NOMO-1 treated with dmso at 0.1 percent for 144 hours (cell line): Measurements from ENCODE around the gene ADAMTS13.

ENCODE experiments used
- DNase-seq: peaks from one replicate; lab custom pipeline; 2025; ENCODE audit not compliant: unreplicated experiment; lab: John Stamatoyannopoulos, UW

The ADAMTS13 gene

DNA sequence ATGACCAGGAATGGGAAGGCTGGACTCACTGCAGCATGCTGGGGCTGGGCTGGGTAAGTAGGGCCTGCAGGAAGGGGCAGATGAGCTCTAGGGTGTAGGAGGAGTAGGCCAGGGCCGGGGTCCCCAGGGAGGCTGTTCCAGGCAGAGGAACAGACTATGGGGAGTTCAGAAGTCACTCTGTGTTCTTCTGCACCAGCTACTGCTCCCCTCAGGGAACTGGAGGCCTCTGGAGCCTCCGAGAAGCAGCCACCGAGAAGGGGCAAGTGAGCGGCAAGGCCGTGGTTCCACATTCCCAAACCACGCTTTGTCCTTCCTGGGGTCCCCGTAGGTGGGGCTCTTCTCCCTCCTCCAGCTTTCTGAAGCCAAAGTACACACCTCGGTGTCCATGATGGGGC is 65.2 kb downstream of the ADAMTS13 start:
- no peak for DNase-seq

DNA sequence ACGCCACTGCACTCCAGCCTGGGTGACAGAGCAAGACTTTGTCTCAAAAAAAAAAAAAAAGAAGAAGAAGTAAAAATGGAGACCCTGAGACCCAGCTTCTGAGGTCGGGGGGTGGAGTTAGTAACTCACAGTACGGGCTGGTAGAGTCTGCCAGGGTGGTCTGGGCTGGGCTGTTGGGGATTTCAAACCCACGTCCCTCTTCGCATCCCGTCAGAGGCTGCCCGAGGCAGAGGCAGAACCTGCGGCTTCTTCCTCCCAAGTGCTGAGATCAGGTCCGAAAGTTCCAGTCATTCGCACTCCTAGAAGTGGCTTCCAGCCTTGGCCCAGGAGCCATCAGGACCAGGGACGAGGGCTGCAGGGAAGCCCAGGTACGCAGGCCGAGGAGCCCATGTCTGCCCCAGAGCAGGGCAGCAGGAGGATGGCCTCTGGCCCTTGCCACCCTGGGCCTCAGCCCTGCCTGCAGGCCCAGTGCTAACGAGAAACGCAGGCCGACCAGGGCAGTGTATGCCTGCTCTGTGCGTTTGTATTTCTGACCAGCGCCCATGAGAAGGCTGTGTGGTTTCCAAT is 66.6 kb downstream of the ADAMTS13 start:
- no peak for DNase-seq

DNA sequence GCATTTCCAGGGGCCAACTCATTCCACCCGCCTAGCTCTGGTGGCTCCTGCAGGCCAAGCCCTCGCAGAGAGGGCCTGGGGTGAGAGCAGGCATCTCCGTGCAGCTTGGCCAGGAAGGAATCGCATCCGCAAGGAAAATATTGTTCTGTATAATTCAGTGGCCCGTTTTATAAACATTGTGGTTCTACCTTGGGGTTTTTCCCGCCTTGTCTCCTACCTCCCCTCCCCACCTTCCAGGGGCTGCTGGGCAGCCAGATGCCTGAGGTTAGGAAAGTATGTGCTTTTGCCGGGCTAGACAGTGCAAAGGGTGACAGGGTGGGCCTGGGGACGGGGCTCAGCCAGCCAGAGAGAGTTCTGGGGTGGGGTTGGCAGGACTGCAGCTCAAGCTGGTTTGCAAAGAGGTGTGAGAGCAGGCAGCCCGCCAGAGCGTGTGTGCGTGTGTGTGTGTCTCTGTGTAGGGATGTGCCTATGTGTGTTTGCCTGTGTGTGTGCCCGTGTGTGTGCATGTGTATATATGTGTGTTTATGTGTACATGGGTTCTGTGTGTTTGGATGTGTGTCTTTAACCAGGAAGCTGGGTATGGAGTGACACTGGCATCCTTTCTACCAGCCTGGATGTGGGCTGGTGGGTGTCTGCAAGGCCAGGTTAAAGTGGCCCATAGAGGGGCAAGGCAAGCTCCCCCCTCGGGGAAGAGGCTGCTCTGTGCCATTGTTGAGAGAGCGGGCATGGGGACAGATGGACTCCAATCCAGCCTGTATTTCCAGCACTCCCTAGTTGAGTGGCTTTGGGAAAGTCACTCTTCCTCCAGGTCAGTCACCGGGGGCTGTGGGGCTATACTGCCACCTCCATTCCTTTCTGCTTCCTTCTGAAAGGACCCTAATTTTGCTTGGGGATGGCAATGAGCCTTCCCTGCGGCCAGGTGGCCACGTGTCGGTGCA is 67.4 kb downstream of the ADAMTS13 start:
- no peak for DNase-seq

DNA sequence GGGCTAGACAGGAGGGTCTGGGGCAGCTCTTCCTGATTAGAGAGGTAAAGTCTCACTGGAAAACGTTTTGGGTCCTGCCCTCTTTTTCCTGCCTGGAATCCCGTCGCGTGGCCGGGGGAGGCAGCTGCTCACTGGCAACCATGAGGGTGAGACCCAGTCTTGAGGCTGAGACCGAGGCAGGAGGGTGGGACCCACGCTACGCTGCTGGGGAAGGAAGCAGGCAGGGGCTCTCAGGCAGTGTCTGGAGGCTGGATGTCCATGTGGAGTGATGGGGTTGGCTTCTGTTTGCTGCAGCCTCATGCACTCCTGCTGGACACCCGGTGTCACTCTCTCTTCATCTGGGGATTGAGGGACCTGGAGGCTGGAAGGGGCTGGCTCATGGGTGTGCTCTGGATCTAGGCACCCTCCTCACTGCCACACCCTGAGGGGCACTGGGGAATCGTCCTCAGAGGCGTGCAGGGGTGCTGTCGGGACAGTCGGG is 68.1 kb downstream of the ADAMTS13 start:
- DNase-seq, result no peak

DNA sequence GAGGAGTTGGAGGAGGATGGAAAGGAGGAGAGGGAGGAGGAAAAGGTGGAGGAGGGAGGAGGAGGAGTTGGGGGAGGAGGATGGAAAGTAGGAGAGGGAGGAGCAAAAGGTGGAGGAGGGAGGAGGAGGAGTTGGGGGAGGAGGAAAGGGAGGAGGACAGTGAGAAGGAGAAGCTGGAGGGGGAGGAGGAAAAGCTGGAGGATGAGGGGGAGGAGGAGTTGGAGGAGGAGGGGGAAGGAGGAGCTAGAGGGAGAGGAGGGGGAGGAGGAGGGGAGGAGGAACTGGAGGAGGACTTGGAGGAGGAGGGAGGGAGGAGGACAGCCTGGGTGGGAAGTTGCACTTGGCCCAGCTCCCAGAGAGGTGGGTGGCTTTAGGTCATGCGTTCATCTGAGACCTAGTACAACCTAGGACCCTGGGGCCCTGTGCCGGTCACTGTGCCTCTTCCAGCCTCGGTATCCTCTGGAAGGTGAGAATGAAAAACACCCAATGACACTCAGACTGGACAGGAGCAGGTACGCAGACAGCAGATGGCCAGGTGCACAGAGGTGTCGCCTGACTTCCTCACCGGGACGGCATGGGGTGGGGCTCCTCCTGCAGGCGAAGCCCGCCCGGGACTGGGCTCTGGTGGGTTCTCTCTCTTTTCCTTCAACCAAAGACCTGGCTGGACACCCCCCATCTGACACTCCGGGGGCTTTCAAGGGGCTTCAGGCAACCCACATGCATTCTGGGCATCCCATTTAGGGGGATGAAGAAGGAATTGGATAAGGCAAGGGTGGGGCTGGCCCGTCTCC is 68.9 kb downstream of the ADAMTS13 start:
- DNase-seq, result no peak

DNA sequence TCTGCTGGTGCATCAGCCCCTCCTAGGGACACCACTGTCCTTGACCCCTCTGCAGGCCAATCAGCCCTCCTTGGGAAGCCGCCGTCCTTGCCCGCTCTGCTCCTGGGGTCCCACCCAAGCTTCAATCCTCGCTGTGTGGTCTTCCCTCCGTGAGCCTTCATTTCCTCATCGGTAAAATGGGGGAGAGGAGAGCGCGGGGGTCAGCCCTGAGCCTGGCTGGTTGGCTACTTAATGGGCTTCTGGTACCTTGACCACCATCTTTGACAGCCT is 69.4 kb downstream of the ADAMTS13 start:
- no peak for DNase-seq

DNA sequence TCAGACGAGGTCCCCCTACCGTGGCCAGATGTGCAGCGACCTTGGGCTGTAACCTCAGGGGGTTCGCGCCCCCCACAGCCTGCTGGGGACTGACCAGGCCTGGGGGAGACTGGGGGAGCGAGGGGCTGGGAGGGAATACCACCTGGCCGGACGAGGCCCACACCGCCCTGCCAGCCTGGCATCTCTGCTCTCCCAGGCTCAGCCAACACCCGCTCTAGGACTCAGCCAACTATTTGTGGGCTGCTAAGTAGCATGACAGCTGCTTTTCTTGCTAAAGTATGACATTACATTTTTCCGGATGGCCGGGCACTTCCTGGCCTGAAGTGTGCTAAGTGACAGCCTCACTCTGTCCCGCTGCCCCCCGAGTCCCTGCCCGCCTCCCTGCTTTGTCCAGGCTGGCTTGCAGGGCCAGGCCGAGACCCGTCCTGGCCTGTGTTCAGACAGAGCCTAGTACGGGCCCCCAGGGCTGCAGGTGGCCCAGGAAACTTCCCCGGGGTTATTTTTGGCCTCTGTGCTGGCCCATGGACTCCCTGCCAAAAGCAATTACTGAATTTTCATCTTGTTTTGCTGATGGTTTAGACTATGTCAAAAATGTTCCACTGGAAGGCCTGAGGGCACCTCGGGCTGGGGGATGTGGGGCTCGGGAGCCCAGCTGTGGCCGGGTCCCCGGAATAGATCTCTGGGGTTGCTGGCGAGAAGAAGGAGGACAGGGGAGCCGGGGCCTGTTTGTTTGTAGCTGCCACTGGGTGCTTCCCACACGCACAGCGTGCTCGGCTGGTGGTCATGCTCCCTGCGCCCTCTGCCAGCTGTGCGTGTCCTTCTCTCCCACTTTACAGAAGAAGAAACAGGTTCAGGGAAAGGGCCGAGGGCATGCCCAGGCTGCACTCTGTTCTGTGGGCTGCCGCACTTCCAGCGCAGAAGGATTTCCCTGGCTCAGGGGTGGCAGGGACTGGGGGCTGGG is 70.2 kb downstream of the ADAMTS13 start:
- DNase-seq, result no peak

DNA sequence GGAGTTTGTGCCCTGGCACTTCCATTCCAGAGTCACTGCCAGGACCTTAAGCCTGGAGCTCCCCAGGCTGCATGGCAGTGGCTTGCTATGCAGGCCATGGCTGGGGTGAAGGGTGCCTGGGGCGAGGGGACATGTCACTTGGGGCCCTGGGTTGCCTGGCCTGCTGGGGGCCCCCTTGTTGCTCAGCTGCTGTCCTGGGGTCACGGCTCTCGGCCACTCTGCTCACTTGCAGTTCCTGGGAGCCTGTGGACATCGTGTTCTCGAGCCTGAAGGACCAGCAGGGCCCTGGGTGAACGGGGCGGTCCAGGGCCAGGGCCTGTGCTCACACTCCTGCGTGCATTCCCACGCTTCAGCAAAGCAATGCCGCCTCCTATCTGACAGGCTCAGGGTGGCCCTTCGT is 71.3 kb downstream of the ADAMTS13 start:
- no peak for DNase-seq

DNA sequence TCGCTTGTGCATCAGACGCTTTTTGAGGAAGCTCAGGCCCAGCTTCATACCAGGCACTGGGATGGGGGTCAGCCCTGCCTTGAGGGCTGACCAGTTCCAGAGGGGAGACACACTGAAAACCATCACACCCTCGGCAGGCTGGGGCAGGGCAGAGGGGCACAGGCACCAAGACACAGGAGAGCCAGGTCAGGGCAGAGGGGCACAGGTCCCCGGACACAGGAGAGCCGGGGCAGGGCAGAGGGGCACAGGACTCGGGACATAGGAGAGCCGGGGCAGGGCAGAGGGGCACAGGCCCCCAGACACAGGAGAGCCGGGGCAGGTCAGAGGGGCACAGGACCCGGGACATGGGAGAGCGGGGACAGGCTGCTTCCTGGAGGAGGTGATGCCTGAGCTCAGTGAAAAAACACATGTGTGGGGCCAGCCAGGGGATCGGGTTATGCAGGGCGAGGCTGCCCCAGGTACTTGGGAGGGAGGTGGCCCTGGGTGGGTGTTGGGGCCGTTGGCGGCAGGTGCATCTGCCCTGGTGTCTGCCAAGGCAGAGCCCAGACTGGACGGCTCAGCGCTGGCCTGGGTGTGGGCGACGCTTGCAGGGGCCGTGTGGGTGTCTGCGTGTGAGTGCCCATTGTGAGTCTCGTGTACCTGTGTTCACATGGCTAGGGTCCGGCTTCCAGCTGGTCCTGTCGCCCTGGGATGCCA is 71.8 kb downstream of the ADAMTS13 start:
- no peak for DNase-seq

DNA sequence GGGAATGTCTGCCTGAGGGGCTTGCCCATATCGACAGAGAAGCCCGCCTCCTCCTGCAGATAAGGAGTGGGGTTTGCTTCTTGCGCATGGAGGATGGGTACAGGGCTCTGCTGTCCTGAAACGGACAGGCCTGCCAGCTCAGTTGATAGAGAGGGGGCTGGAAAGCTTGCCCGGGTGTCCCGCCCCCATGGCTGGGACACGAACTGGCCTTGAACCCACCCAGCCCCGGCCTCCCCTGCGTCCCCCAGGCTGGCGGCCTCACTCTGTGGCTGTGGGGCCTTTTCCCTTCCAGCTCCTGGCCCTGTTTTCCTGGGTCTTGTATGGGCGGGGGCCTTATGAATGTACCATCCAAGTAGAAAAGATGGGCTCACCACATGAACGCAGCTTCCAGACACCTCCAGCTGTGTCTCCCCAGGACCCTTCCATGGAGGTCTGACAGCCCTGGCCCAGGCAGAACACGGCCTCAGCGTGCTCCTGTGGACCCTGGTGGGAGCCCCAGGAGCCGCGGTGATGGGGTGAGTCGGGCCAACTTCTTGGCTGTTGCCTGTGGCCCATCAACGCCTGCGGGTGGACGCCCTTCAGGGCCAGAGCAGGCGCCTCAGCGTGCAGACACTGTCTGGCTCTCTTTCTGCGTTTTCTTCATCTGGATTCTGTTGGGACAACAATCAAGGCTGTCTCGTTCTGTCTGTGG is 72.6 kb downstream of the ADAMTS13 start:
- DNase-seq, result no peak

DNA sequence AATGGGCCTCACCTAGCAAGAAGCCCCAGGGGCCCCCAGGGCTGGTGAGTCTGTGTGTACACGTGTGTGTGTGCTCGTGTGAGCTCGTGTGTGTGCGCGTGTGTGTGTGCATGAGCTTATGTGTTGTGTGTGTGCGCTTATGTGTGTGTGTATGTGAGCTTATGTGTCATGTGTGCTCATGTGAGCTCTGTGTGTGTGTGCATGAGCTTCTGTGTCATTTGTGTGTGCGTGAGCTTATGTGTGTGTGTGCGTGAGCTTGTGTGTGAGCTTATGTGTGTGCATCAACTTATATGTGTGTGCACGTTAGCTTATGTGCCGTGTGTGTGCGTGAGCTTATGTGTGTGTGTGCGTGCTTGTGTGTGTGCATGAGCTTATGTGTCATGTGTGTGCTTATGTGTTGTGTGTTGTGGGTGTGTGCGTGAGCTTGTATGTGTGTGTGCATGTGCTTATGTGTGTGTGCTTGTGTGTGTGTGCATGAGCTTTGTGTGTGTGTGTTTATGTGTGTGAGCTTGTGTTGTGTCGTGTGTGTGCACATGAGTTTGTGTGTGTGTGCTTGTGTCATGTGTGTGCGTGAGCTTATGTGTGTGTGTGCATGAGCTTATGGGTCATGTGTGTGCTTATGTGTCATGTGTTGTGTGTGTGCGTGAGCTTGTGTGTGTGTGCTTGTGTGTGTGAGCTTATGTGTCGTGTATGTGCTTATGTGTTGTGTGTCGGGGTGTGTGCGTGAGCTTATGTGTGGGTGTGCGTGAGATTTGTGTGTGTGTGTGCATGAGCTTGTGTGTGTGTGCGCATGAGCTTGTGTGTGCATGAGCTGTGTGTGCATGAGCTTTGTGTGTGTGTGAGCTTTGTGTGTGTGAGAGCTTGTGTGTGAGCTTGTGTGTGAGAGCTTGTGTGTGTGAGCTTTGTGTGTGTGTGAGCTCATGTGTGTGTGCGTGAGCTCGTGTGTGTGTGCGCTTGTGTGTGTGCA is 73.4 kb downstream of the ADAMTS13 start:
- no peak for DNase-seq

DNA sequence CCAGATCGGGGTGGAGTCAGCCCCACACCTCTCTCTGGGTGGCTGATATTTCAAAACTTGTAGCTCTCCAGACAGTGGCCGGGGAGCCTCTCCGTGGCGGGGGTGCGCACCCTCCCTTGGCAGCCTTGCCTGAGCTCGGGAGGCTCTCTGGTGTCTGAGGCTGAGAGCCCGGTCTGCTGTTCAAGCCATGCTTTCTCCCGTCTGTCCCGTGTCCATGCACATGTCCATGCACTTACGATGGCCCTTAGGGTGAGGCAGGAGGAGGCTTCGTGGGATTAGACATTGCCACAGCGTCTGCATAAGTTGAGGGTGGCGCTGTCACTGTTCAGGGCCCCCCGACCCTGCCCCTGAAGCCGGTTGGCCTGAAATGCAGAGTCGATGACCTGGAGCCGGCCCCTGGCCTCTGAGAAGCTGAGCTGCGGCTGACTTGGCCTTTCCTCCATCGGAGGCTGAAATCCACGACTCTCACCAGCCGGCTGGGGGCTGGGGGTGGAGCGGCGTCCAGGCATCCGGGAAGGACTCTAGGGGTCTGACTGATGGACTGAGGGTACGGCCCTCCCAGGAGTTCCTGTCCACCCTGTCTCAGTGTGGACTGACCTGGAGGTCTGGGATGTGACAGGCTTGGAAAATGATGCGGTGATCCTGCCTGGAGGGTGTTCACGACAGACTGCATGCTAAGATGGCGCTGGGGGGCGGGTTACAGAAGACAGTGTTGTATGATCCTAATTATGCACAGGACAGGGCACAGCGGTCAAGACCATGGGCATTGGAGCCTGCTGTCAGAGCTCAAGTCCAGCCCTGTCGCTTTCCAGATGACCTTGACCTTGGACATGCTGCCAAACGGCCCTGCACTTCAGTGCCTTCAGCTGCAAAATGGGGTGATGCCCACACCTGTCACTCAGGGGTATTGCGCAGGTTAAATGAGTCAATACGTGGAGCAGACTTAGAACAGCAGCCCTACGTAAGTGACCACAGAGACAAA is 75.0 kb downstream of the ADAMTS13 start:
- DNase-seq, result no peak

DNA sequence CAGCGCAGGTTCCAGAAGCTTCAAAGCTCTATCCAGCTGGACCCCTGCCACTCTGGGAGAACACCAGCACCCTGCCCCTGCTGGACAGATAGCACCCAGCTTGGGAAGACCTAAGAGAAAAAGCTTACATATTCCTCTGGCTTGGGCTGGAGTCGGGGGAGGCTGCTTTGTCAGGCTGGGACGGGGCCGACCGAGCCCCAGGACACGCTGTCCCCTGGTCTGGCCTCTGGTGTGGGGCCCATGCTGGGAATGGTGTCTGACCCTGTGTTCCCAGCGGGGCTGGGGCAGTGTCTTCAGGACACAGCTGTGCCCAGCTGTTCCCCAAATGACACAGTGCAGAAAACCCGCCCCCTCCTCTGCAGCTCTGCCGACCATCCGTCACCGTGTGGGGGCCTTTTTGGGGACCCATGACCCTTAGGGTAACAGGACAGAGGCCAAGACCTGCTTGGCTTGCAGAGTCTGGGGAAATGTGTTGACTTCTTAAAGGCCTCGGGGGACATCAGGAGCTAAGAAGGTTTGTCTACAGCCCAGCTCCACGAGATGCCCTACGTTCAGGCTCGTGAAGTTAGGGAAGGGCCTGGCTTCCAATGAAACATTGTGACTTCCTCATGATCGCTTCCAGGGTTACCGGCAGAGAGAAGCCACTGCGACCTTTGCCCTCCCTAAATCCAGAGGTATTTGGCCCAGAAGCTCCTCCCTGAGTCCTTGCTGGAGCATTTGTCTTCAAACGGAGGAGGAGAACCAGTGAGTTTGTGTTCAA is 77.1 kb downstream of the ADAMTS13 start:
- DNase-seq, result no peak

DNA sequence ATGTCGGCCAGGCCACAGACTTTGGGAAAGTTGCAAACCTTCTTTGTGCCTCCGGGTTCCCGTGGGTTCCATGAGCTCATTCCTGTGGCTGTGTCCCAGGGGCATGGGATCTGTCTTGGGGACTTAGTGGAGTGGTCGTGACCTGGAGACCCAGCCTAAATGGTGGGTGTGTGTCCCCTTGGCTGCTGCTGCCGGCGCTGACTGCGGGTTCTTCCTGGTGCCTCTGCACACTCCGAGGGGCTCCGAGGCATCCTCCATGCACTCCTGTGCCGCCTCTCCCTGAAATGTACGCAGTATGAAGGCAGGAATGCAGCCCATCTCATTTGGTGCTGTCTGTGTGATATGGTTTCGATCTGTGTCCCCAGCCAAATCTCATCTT is 77.7 kb downstream of the ADAMTS13 start:
- no peak for DNase-seq

DNA sequence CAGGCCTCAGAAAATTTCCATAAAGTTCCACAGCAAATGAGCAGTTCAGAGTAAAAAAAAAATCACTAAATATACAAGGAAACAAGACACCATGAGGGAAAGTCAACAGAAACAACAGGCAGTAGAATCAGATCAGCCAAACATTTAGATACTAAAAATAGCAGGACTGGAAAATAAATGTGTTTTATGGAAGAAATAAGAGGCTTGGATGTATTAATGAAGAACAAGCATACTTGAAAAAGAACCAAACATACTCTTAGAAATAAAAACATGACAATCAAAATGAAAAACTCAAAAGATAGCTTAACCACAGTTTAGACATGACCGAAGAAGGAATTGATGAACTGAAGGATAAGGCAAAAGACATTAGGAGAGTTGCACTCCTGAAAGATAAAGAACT is 79.9 kb downstream of the ADAMTS13 start:
- no peak for DNase-seq

DNA sequence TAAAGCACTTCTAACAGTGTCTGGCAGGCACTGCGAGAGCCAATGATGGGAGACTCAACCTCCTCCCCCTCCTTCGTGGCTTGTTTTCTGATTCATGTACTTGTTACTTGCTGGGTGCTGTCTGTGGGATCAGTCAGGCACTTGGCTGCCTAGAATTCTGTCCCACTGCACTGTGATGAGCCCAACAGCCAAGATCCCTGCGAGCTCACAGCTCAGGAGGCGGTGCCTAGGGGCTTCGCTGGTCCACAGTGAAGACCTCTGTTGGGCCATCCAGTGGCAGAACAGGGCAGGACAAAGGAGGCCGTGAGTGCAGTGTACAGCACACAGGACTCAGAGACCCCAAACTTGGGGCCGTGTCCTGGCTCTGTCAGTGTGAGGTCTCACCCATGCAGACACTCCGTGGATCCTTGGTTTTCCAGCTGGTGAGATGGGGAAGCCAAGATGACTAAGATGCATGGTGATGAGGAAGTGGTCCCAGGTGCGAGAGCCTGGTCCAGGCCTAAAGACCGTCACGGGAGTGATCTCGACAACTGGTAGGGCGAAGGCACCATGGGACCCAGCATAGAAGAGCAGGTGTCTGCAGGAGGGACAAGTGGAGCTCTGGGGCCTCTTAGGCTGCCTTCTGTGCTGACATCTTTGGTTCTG is 83.1 kb downstream of the ADAMTS13 start:
- DNase-seq, result no peak
